ENCODE data around the gene DPP6. TPM values are rescaled to one million over a fixed set of nuclear protein-coding genes. Genes with fewer than 3 reads are reported as not detected.

DPP6 gene
- total RNA-seq, 1 donor from 2014 or later: 1.2 TPM

- H3K4me3 ChIP-seq (ENCODE audit: low read depth, low read length): no peak overlapping the region
- no peak for DNase-seq (ENCODE audit: low read depth)
- no peak for TF ChIP-seq CTCF (conservative IDR thresholded peaks at IDR 0.05; ENCODE audit: low read depth, low read length)
Observed at GRCh38 chr7:154188330-154188729, 136.1 kb downstream of the DPP6 start.

- TF ChIP-seq CTCF (conservative IDR thresholded peaks at IDR 0.05; ENCODE audit: low read depth, low read length): no peak
- no peak for DNase-seq (ENCODE audit: low read depth)
Observed at GRCh38 chr7:154195266-154195665, 143.1 kb downstream of the DPP6 start.

GRCh38 chr7:154198481-154198880, 146.3 kb downstream of the DPP6 start:
- DNase-seq (ENCODE audit: low read depth): no peak
- no peak for TF ChIP-seq CTCF (conservative IDR thresholded peaks at IDR 0.05; ENCODE audit: low read depth, low read length)
- no peak overlapping the region for H3K4me3 ChIP-seq (ENCODE audit: low read depth, low read length)

More at GRCh38 chr7:154195266-154195665, 143.1 kb downstream of the DPP6 start:
- no peak overlapping the region for H3K4me3 ChIP-seq (ENCODE audit: low read depth, low read length)

- no peak for TF ChIP-seq CTCF (conservative IDR thresholded peaks at IDR 0.05; ENCODE audit: low read depth, low read length)
- DNase-seq (ENCODE audit: low read depth): no peak
- no peak overlapping the region for H3K4me3 ChIP-seq (ENCODE audit: low read depth, low read length)
Observed at GRCh38 chr7:154200241-154200640, 148.0 kb downstream of the DPP6 start.

GRCh38 chr7:154202002-154202401, 149.8 kb downstream of the DPP6 start:
- TF ChIP-seq CTCF (conservative IDR thresholded peaks at IDR 0.05; ENCODE audit: low read depth, low read length): no peak
- H3K4me3 ChIP-seq (ENCODE audit: low read depth, low read length): no peak overlapping the region
- DNase-seq (ENCODE audit: low read depth): no peak

- no peak for TF ChIP-seq CTCF (conservative IDR thresholded peaks at IDR 0.05; ENCODE audit: low read depth, low read length)
- no peak overlapping the region for H3K4me3 ChIP-seq (ENCODE audit: low read depth, low read length)
- DNase-seq (ENCODE audit: low read depth): no peak
Observed at GRCh38 chr7:154204046-154204445, 151.8 kb downstream of the DPP6 start.

- no peak for DNase-seq (ENCODE audit: low read depth)
- TF ChIP-seq CTCF (conservative IDR thresholded peaks at IDR 0.05; ENCODE audit: low read depth, low read length): no peak
- H3K4me3 ChIP-seq (ENCODE audit: low read depth, low read length): no peak overlapping the region
Observed at GRCh38 chr7:154212861-154213260, 160.7 kb downstream of the DPP6 start.
